GM18508 (cell line): ENCODE results near the gene ZNF3.

Source experiments
- ATAC-seq: cut with Tn5 transposase; IDR thresholded peaks from one replicate; pipeline ENCODE4 v1.9.1; 2021; ENCODE audit warnings: moderate number of reproducible peaks; ENCODE audit not compliant: insufficient read depth, unreplicated experiment

ZNF3 gene

GRCh38 chr7:100061518-100062193, 19.9 kb downstream of the ZNF3 start:
- no peak for ATAC-seq

- no peak for ATAC-seq
These were observed 22.2 kb downstream of the ZNF3 start for GRCh38 chr7:100059251-100059739.

GRCh38 chr7:100057006-100057405, 24.5 kb downstream of the ZNF3 start:
- no peak for ATAC-seq

- ATAC-seq: no peak
These were observed 28.3 kb downstream of the ZNF3 start for GRCh38 chr7:100053215-100053614.

- ATAC-seq: no peak
These were observed 29.9 kb downstream of the ZNF3 start for GRCh38 chr7:100051611-100052010.

- no peak for ATAC-seq
These were observed 31.9 kb downstream of the ZNF3 start, which contains the start of gene ZSCAN21 for GRCh38 chr7:100049441-100050291. Gene ZSCAN21 (plus strand): TSS chr7:100049774. CDS start chr7:100057007, 7,233 bp downstream.

GRCh38 chr7:100048680-100049079, 32.8 kb downstream of the ZNF3 start:
- no peak for ATAC-seq

- ATAC-seq: no peak
These were observed 36.8 kb downstream of the ZNF3 start for GRCh38 chr7:100044718-100045117.

GRCh38 chr7:100040575-100040974, 40.9 kb downstream of the ZNF3 start:
- ATAC-seq: no peak

- no peak for ATAC-seq
These were observed 43.2 kb downstream of the ZNF3 start for GRCh38 chr7:100038326-100038725.

- no peak for ATAC-seq
These were observed 45.6 kb downstream of the ZNF3 start for GRCh38 chr7:100035876-100036275.

GRCh38 chr7:100034871-100035510, 46.5 kb downstream of the ZNF3 start:
- ATAC-seq: no peak

- no peak for ATAC-seq
These were observed 48.0 kb downstream of the ZNF3 start for GRCh38 chr7:100033526-100033925.

- ATAC-seq: no peak
These were observed 51.9 kb downstream of the ZNF3 start for GRCh38 chr7:100029596-100029995.

GRCh38 chr7:100027197-100027596, 54.3 kb downstream of the ZNF3 start:
- no peak for ATAC-seq

GRCh38 chr7:100024020-100024619, 57.4 kb downstream of the ZNF3 start:
- no peak for ATAC-seq

- ATAC-seq: no peak
These were observed 58.0 kb downstream of the ZNF3 start for GRCh38 chr7:100023526-100023925.

- no peak for ATAC-seq
These were observed 58.9 kb downstream of the ZNF3 start for GRCh38 chr7:100022621-100023020.

GRCh38 chr7:100021297-100021696, 60.2 kb downstream of the ZNF3 start:
- no peak for ATAC-seq
